SK-N-SH treated with all-trans-retinoic acid at 6 μM for 48 hours (cell line): Measurements from ENCODE around the gene ECI1.

ENCODE experiments used
- ARNTL ChIP-seq: fragments of 450-650 bp; formaldehyde crosslinking; IDR thresholded peaks from 2 replicates; pipeline ENCODE4 v1.5.0; 2020; ENCODE audit warnings: low read depth, mild to moderate bottlenecking, moderate library complexity, borderline replicate concordance
- RARB ChIP-seq: fragments of 250-450 bp; sonication (Bioruptor Pico); IDR thresholded peaks from 2 replicates; pipeline ENCODE4 v1.8.0; 2021; ENCODE audit warnings: mild to moderate bottlenecking, moderate library complexity
- SNAI2 ChIP-seq: fragments of 250-450 bp; sonication (Bioruptor Pico); IDR thresholded peaks from 2 replicates; pipeline ENCODE4 v1.5.0; 2020; ENCODE audit warnings: mild to moderate bottlenecking, moderate library complexity
- TF ChIP-seq, protein P1 (sequence below): fragments of 250-450 bp; sonication (Bioruptor Pico); IDR thresholded peaks from 2 replicates; pipeline ENCODE4 v1.5.0; 2020; ENCODE audit warnings: mild to moderate bottlenecking, moderate library complexity
- TF ChIP-seq, protein P2 (sequence below): fragments of 250-450 bp; sonication (Bioruptor Pico); IDR thresholded peaks from 2 replicates; pipeline ENCODE4 v1.8.0; 2021; ENCODE audit warnings: low read depth, mild to moderate bottlenecking, moderate library complexity, borderline replicate concordance

DNA sequence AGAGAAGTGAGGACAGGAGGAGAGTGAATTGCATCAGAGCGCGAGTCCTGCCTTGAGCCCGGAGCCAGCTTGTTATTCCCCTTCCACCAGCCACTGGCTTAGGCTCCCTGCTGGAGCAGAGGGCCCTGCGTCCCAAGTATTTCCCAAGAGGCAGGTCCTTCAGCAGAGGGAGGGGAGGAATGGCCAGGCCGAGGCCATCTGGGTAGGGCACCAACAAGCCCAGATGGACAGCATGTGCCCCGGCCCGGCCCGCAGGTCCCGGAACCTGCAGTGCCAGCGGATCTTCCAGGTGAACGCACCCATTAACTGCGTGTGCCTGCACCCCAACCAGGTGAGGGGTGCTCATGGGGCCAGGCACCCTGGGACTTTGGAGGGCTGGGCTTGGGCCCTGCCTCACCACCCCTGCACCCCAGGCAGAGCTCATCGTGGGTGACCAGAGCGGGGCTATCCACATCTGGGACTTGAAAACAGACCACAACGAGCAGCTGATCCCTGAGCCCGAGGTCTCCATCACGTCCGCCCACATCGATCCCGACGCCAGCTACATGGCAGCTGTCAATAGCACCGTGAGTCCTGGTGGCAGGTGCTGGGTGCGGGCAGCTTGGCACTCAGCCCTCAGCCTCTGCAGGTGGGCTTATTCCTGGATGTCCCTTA lies 44.5 kb downstream of the ECI1 start:
- TF ChIP-seq, protein P1, sequence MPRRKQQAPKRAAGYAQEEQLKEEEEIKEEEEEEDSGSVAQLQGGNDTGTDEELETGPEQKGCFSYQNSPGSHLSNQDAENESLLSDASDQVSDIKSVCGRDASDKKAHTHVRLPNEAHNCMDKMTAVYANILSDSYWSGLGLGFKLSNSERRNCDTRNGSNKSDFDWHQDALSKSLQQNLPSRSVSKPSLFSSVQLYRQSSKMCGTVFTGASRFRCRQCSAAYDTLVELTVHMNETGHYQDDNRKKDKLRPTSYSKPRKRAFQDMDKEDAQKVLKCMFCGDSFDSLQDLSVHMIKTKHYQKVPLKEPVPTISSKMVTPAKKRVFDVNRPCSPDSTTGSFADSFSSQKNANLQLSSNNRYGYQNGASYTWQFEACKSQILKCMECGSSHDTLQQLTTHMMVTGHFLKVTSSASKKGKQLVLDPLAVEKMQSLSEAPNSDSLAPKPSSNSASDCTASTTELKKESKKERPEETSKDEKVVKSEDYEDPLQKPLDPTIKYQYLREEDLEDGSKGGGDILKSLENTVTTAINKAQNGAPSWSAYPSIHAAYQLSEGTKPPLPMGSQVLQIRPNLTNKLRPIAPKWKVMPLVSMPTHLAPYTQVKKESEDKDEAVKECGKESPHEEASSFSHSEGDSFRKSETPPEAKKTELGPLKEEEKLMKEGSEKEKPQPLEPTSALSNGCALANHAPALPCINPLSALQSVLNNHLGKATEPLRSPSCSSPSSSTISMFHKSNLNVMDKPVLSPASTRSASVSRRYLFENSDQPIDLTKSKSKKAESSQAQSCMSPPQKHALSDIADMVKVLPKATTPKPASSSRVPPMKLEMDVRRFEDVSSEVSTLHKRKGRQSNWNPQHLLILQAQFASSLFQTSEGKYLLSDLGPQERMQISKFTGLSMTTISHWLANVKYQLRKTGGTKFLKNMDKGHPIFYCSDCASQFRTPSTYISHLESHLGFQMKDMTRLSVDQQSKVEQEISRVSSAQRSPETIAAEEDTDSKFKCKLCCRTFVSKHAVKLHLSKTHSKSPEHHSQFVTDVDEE (CRISPR knock-in tag) = no peak
- TF ChIP-seq ARNTL (CRISPR knock-in tag) (no peak), SNAI2 (no peak), RARB (no peak)
- TF ChIP-seq, protein P2, sequence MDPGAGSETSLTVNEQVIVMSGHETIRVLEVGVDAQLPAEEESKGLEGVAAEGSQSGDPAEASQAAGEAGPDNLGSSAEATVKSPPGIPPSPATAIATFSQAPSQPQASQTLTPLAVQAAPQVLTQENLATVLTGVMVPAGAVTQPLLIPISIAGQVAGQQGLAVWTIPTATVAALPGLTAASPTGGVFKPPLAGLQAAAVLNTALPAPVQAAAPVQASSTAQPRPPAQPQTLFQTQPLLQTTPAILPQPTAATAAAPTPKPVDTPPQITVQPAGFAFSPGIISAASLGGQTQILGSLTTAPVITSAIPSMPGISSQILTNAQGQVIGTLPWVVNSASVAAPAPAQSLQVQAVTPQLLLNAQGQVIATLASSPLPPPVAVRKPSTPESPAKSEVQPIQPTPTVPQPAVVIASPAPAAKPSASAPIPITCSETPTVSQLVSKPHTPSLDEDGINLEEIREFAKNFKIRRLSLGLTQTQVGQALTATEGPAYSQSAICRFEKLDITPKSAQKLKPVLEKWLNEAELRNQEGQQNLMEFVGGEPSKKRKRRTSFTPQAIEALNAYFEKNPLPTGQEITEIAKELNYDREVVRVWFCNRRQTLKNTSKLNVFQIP (CRISPR knock-in tag) = no peak
